Vagina (tissue), 2 donors: ENCODE measurements around the gene PRMT9. TPM values are rescaled to one million over a fixed set of nuclear protein-coding genes. Genes with fewer than 3 reads are reported as not detected.

Experiments used
- DNase-seq, 2 donors: peaks; one replicate each; pipeline ENCODE4 v3.0.0-alpha.2; 2017; ENCODE audit errors: extremely low spot score in 2 of 2
- H3K27ac ChIP-seq: fragments of 200-600 bp; sonication (generic); one replicate; pipeline ENCODE4 v1.5.1; 2019
- H3K27me3 ChIP-seq: fragments of 200-600 bp; sonication (generic); one replicate; pipeline ENCODE4 v1.5.1; 2019
- H3K36me3 ChIP-seq, 2 donors: fragments of 200-600 bp; sonication (generic); one replicate each; pipeline ENCODE4 v1.5.1; 2017 to 2019
- H3K4me1 ChIP-seq: fragments of 200-600 bp; sonication (generic); one replicate; pipeline ENCODE4 v1.5.1; 2019
- H3K4me3 ChIP-seq, 2 donors: fragments of 200-600 bp; sonication (generic); 1 replicate in 1 of 2; 2 replicates in 1 of 2; pipeline ENCODE4 v1.5.1; 2016 to 2019
- H3K9me3 ChIP-seq: fragments of 200-600 bp; sonication (generic); one replicate; pipeline ENCODE4 v1.5.1; 2019
- CTCF ChIP-seq, 3 experiments: fragments of 450-650 bp in 2 of 3; fragments of 200-600 bp in 1 of 3; sonication (generic) in 1 of 3; IDR thresholded peaks; one replicate each; pipeline ENCODE4 v1.5.1; 2017 to 2019; ENCODE audit warnings: antibody characterized with exemption in 3 of 3, mild to moderate bottlenecking in 2 of 3, moderate library complexity in 2 of 3
- POLR2A ChIP-seq, 2 donors: fragments of 450-650 bp; IDR thresholded peaks; one replicate each; pipeline ENCODE4 v1.6.1; 2017; ENCODE audit warnings: antibody characterized with exemption in 2 of 2, mild to moderate bottlenecking in 2 of 2, moderate library complexity in 2 of 2
- POLR2AphosphoS5 ChIP-seq, 2 donors: sonication (generic); formaldehyde crosslinking; IDR thresholded peaks; one replicate each; pipeline ENCODE4 v1.9.0; 2017; ENCODE audit warnings: antibody characterized with exemption in 2 of 2, mild to moderate bottlenecking in 2 of 2, low read depth in 1 of 2; ENCODE audit not compliant: insufficient read depth in 1 of 2
- intact Hi-C: fragments of 100-400 bp; cut with DNase I; formaldehyde crosslinking; loops from one replicate; pipeline ENCODE4 v1.15.1; 2023
- total RNA-seq: library from RNA; depleted of rRNA; stranded (reverse); fragments of >200 nt; gene quantifications from one replicate; pipeline ENCODE4 v1.2.3, GENCODE V29; 2016

PRMT9 gene
- total RNA-seq, 1 donor from 2014 or later: 6.9 TPM

GRCh38 chr4:147674073-147674472 lies 9.9 kb downstream of the PRMT9 start:
- Histone ChIP-seq H3K36me3 (no peaks in the 10 kb centered on the region), H3K4me1 (no peaks in the 10 kb centered on the region), H3K27me3 (no peaks in the 10 kb centered on the region), H3K27ac (no peak overlapping the region), H3K9me3 (no peaks in the 10 kb centered on the region), H3K4me3 (no peak overlapping the region)
- TF ChIP-seq POLR2A (IDR thresholded peaks at IDR 0.05) (no peak), CTCF (IDR thresholded peaks at IDR 0.05) (no peak), POLR2AphosphoS5 (IDR thresholded peaks at IDR 0.05; ENCODE audit: insufficient read depth in 1 of 2, low read depth in 1 of 2) (no peak)
- intact Hi-C loops: no loop called here
- DNase-seq: no peak

GRCh38 chr4:147658501-147658900 lies 25.5 kb downstream of the PRMT9 start:
- no peak for DNase-seq
- intact Hi-C loops: no loop called here
- H3K27ac ChIP-seq: no peak overlapping the region
- H3K4me1 ChIP-seq: no peaks in the 10 kb centered on the region
- H3K36me3 ChIP-seq: peaks cover 0 to 31% of the 10 kb centered on the region in 2 donors
- no peaks in the 10 kb centered on the region for H3K9me3 ChIP-seq
- no peak for TF ChIP-seq CTCF (IDR thresholded peaks at IDR 0.05)
- H3K27me3 ChIP-seq: no peaks in the 10 kb centered on the region
- H3K4me3 ChIP-seq: no peak overlapping the region

GRCh38 chr4:147655639-147656038 lies 28.3 kb downstream of the PRMT9 start:
- DNase-seq: no peak
- Histone ChIP-seq H3K9me3 (no peaks in the 10 kb centered on the region), H3K27ac (no peak overlapping the region), H3K27me3 (no peaks in the 10 kb centered on the region), H3K36me3 (peaks cover 0 to 29% of the 10 kb centered on the region in 2 donors), H3K4me1 (no peaks in the 10 kb centered on the region), H3K4me3 (no peak overlapping the region)
- no peak for TF ChIP-seq CTCF (IDR thresholded peaks at IDR 0.05)
- no peak for TF ChIP-seq POLR2A (IDR thresholded peaks at IDR 0.05)
- no peak for TF ChIP-seq POLR2AphosphoS5 (IDR thresholded peaks at IDR 0.05; ENCODE audit: insufficient read depth in 1 of 2, low read depth in 1 of 2)
- intact Hi-C loops: no loop called here

GRCh38 chr4:147651563-147651962 lies 32.4 kb downstream of the PRMT9 start:
- DNase-seq: no peak
- Histone ChIP-seq H3K4me3 (no peak overlapping the region), H3K9me3 (no peaks in the 10 kb centered on the region), H3K27ac (no peak overlapping the region), H3K4me1 (no peaks in the 10 kb centered on the region), H3K27me3 (no peaks in the 10 kb centered on the region), H3K36me3 (peaks cover 0 to 6% of the 10 kb centered on the region in 2 donors)
- intact Hi-C loops: no loop called here
- TF ChIP-seq CTCF (IDR thresholded peaks at IDR 0.05) (no peak), POLR2AphosphoS5 (IDR thresholded peaks at IDR 0.05; ENCODE audit: insufficient read depth in 1 of 2, low read depth in 1 of 2) (no peak), POLR2A (IDR thresholded peaks at IDR 0.05) (no peak)

GRCh38 chr4:147648656-147649055 lies 35.3 kb downstream of the PRMT9 start:
- no peaks in the 10 kb centered on the region for H3K9me3 ChIP-seq
- peaks cover 0 to 4% of the 10 kb centered on the region in 2 donors for H3K36me3 ChIP-seq
- no peak overlapping the region for H3K4me3 ChIP-seq
- DNase-seq: no peak
- TF ChIP-seq POLR2A (IDR thresholded peaks at IDR 0.05) (no peak), POLR2AphosphoS5 (IDR thresholded peaks at IDR 0.05; ENCODE audit: insufficient read depth in 1 of 2, low read depth in 1 of 2) (no peak), CTCF (IDR thresholded peaks at IDR 0.05) (no peak)
- H3K27me3 ChIP-seq: no peaks in the 10 kb centered on the region
- no peaks in the 10 kb centered on the region for H3K4me1 ChIP-seq
- intact Hi-C loops: no loop called here
- H3K27ac ChIP-seq: no peak overlapping the region
